GM19452 (cell line): ENCODE results near the gene COL4A2.
A peak's percentile ranks its signal among the peaks of the same experiment; 100 is the strongest.

Source experiments
- ATAC-seq: cut with Tn5 transposase; IDR thresholded peaks from one replicate; pipeline ENCODE4 v1.9.1; 2021; ENCODE audit not compliant: unreplicated experiment

The COL4A2 gene

DNA sequence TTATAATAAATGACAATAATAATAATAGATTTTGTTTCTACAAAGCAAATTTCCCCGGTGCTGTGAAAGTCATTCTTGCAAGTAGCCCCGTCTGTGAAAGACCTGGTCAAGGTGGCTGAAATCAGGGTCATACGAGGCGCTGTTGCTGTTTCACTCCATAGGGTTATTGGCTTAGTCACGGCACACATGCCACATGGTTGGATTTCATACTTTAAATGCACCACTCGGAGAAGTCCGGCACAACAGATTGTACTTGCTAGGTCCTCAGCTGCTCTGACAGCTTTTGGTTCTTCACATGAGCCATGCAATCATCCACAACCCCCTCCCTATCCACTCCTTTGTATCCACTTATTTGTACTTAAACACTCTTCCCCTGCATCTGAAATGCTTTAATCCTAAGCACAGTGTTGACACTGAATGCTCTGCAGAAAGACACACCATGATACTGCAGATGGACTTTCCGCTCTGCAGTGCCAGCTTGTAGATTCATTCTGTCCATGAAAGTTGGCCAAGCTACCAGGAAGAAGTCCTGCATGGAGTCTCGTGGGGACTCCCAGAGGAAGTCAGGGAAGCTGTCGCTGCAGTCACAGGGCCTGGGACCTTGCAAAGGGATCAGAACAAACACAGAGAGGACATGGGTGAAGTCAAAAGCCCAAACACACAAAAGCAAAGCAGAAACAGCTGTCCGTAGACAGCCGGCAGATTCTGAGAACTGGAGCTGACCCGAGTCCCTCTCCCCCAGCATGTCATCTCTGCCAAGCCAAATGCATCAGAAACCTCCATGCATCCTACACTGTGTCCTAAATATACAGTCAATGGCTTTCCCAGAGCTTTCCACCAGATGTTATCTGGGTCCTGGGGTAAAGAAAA is 124.6 kb downstream of the COL4A2 start:
- no peak for ATAC-seq

- no peak for ATAC-seq
Measured at GRCh38 chr13:110432522-110432921, 125.4 kb downstream of the COL4A2 start.

GRCh38 chr13:110433014-110433413 is 125.9 kb downstream of the COL4A2 start:
- no peak for ATAC-seq

DNA sequence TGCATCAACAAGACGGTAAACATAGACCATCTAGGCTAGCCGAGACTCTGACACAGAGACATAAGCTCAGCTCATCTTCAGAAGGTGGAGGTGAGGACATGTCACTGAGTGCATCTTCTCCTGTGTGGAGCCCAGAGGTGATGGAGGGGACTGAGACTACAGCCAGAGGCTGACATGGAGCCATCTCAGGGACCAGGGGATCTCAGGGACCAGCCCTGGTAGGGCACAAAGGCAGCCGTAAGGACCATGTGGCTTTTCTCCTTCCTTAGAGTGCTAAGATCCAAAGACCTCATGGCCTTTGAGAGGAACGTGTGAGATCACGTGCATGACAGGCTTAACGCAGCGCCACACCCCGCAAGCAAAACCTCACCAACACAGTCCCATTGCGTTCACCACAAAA is 127.5 kb downstream of the COL4A2 start:
- ATAC-seq: no peak

DNA sequence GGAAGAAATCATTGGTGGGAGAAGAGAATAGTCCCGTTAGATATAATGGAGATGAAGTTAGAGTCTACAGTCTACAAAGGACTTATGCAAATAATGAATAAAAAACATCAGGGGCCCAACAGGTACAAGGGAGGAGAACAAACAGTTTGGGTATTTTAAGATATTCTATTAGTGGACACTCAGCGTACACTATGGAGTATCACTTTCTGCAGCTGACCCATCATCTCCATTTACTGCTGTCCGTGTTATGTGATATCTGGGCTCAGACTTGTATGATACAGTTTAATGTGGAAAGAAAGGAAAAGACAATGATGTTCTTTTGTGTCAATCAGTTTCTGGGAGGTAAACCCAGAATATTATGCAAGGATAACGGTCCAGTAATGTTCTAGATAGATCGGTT is 128.2 kb downstream of the COL4A2 start:
- ATAC-seq: no peak

DNA sequence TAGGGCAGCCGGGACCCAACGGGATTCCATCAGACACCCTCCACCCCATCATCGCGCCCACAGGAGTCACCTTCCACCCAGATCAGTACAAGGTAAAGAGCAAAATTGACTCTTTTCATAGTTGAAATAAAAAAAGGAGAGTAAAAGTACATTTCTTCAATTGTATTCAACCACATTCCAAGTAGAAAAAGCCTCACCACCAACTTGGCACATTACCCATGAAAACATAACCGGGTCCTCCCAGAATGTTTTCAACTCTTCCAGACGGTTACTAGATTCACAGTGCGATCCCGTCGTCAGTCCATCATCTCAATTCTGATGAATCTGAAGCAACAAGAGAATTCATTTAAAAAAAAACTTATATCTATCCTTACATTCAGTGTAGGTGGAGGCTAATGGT is 129.2 kb downstream of the COL4A2 start:
- ATAC-seq: no peak

DNA sequence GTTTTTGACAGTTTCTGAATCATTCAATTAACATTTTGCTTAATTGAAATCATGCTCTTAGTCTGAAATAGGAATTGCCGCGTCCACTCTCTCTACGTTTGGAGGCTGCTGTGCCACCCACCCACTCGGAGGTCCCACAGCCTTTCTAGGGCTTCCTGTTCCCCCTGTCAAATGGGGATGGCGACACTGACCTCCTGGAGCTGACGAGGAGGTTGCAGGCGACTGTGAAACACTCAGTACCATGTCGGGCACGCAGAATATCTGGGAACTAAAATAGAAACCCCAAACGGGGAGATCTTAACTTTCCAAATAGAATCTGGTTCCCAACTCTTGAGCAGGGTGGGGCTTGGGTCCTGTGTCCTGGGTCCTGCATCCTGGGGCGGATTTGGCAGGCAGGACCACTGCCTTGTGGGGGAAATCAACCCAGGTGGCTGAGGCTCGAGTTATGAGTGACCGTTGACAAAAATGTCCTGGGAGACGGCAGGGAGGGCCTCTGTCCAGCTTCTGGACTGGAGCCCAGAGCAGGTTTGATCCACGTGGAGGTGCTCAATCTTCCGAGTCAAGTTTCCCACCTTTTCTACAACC is 129.8 kb downstream of the COL4A2 start:
- ATAC-seq: no peak

DNA sequence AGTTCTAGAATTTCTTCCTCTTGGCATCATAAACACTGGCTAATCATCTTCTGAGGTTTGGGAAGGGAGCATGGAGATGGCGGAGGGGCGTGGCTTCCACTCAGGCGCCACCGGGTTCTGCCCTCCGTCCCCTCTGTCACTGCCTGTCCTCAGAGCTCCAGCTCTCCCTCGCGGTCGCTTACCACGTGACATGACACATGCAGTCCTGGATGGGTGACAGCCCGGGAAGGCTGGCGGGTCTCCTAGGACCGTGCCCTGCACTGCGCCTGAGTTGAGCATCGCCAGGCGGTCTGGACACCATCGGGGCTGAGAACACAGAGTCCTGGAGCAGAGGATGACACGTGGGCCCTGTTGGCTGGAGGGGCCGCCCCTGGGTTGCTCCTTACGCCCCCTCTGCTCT is 131.1 kb downstream of the COL4A2 start:
- no peak for ATAC-seq

DNA sequence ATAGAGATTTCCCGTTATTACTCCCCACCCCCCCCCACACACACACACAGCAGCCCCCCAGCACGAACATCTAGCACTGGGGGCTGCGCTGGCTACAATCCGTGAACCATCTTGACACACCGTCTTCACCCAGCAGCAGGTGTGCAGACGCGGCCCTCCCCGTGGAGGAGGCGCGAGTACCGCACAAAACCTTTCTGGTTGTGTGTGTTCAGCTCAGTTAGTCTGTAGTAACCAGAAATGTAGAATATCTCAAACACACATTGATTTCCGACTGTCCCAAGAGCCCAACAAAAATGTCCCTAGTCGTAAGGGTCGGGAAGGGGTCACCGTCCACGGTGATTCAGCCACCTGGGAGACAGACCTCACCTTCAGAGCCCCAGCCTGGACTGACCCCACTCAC is 131.7 kb downstream of the COL4A2 start:
- no peak for ATAC-seq

DNA sequence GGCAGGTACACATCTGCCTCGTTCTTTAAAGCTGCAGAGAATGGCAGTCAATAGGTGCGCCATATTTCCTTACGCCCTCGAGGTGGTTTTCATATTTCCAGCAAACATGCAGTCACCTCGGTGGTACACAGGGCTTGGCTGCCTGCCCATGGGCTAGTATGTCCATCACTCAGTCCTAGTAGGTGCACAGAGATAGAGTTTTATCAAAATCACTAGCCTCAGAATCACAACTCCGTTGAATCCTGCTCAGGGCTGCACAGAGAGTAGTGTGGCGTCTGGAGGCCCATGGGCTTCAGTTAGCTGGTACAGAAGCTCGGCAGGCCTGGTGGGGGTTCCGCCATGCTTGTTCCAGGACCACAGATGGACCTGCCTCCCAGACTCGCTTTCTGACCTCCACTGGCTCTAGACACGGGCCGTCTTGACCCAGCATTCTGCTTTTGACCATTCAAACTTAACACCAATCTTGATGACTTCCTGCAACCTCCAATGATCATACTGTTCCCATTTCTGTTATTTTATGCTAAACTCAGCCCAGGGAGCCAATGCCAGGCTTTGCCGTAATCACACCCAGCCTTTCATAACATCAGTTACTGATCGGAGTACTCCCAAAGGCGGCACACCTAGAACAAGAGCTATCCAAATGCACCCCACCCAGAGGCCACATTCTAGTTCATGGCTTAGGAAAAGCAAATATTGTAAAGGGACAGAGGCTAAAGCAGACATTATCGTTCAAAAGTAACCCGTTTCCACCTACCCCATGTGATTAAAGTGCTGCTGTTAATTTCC is 134.1 kb downstream of the COL4A2 start:
- no peak for ATAC-seq

GRCh38 chr13:110442930-110443621 is 136.0 kb downstream of the COL4A2 start:
- ATAC-seq: no peak

DNA sequence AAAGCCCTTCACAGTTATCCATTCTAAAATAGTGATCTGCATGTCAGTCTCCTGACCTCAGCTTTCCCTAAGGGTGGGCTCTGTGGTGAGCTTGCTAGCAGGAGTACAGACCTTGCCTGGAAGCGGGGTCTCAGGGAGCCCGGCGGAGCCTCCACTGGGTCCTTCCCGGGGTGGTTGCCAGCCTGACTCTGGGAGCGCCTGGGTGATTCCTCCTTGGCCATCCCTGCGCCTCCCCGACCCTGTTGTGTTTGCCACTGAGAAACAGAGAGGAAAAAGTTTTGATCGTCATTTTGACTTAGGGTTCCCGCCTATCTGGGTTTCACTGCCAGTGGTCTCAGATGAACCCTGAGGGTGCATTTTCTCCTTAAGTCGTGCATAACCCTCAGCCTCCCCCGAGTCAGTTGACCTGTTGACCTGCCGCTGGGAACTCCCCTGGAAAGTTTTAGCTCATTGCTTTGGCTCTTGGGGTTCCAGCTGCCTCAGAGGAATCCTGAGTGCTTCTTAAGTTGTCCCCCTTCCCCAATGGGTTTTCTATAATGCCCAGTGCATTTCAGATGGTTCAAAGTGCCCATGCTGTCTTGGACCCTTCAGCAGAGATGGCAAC is 136.6 kb downstream of the COL4A2 start:
- peak; percentile 17 for ATAC-seq

DNA sequence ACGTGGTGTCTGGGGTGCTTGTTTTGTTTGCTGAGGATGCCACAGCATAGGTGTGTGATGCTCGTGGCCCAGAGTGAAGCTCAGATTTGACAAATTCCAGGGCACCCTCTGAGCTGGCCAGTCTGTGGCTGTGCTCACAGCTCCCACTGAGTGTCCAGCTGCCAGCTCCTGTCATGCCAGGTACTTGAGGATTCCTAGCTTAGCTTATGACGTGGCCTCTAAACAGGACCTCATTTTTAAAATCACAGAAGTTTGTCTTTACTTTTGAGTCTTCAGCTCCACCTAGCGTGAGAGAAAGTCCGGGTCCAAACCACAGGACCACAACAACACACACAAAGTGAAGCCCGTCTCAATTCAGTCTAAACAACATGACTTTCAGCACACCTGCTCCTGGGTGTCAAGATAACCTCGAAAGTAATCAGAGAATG is 137.2 kb downstream of the COL4A2 start:
- peak; percentile 37 for ATAC-seq

- peak; percentile 64 for ATAC-seq
Measured at GRCh38 chr13:110445183-110445582, 138.1 kb downstream of the COL4A2 start.

GRCh38 chr13:110445722-110446574 is 138.9 kb downstream of the COL4A2 start:
- no peak for ATAC-seq

DNA sequence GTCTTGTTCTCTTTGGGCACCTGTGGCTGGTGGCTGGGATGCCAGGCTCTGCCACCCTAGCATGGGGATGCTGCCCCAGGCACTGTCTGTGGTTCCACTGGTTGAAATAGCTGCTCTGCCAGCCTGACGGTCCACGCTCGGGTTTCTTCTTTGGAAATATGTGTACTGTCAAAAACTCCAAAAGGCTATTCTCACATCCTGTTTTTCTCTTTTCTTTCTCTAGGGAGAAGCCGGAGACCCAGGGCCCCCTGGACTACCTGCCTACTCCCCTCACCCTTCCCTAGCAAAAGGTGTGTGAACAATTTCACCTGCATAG is 139.4 kb downstream of the COL4A2 start:
- ATAC-seq: no peak

- no peak for ATAC-seq
Measured at GRCh38 chr13:110447058-110447511, 140.0 kb downstream of the COL4A2 start.

DNA sequence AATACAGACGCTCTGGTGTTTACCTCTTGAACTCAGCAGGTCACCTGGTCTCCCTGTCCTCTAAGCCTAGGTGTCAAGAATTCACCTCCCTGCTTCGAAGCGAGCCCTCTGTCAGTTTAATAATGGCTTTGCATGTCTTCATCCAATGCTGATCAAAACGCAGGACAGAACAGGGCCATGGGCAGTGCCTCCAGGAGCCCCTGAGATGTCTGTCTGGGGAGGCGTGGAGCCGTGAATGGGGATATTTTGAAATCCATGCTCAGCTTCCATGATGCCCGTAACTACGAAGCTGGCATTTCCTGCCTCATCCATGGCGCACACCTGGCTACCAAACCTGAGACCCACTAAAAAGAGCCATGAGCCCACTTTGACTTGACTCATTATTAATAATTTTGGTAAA is 140.7 kb downstream of the COL4A2 start:
- no peak for ATAC-seq

- ATAC-seq: no peak
Measured at GRCh38 chr13:110448230-110448629, 141.1 kb downstream of the COL4A2 start.

DNA sequence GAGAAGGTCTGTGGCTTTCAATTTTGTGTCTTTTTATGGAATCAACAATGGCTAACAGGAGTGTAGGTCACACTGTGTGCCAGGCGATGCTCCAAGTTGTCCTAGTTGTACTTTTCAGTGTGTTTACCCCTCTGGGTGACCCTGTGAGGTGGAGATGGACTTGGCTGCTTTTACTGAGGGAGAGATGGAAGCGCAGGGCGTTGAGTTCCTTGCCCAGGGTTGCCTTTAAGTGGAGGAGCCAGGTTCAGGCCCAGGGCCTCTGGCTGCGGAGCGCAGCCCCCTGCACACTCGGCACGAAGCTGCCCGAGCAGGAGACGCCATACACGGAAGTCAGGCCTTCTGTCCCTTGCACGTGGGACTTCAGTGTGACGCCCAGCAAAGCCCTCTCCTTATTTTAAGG is 141.6 kb downstream of the COL4A2 start:
- no peak for ATAC-seq
